NB4 (cell line): ENCODE data around the gene AGPAT2.

ENCODE experiments used
- DNase-seq: peaks from one replicate; pipeline ENCODE4 v3.0.0; 2010; ENCODE audit warnings: low read depth
- H3K4me3 ChIP-seq: one replicate; pipeline ENCODE4 v1.5.1; 2011; ENCODE audit warnings: mild to moderate bottlenecking, low read depth, low read length, moderate library complexity
- CTCF ChIP-seq: IDR thresholded peaks from one replicate; pipeline ENCODE4 v1.5.1; 2012; ENCODE audit warnings: low read depth, low read length
- MAX ChIP-seq: IDR thresholded peaks from 2 replicates; pipeline ENCODE4 v1.6.1; 2011; ENCODE audit warnings: low read depth, low read length
- MYC ChIP-seq: IDR thresholded peaks from 2 replicates; pipeline ENCODE4 v1.6.1; 2011; ENCODE audit warnings: low read depth, low read length
- POLR2A ChIP-seq: IDR thresholded peaks from 2 replicates; pipeline ENCODE4 v1.6.1; 2011; ENCODE audit warnings: mild to moderate bottlenecking; ENCODE audit not compliant: insufficient read length; ENCODE audit errors: extremely low read depth

AGPAT2 gene

GRCh38 chr9:136625101-136626065, 61.9 kb downstream of the AGPAT2 start:
- TF ChIP-seq CTCF (peak; percentile 5), POLR2A (no peak), MYC (no peak)
- DNase-seq, result peak; percentile 70
- H3K4me3 ChIP-seq, result no peak overlapping the region

GRCh38 chr9:136624184-136624951, 62.9 kb downstream of the AGPAT2 start:
- H3K4me3 ChIP-seq, result no peak overlapping the region
- TF ChIP-seq CTCF, result no peak
- TF ChIP-seq POLR2A, result no peak
- no peak for TF ChIP-seq MYC
- TF ChIP-seq MAX, result no peak
- DNase-seq, result no peak

GRCh38 chr9:136623842-136624183, 63.4 kb downstream of the AGPAT2 start:
- DNase-seq, result peak; percentile 47
- no peak overlapping the region for H3K4me3 ChIP-seq
- TF ChIP-seq MAX, result no peak
